ENCODE measurements around the gene NR6A1.

The NR6A1 gene

GRCh38 chr9:124758061-124758460 is 13.1 kb downstream of the NR6A1 start:
- DNase-seq (ENCODE audit: extremely low read depth, low read depth) = no peak
- TF ChIP-seq CTCF (IDR thresholded peaks at IDR 0.05; ENCODE audit: low read depth, low read length) = no peak

GRCh38 chr9:124757616-124758015 is 13.5 kb downstream of the NR6A1 start:
- DNase-seq (ENCODE audit: extremely low read depth, low read depth) = no peak
- TF ChIP-seq CTCF (IDR thresholded peaks at IDR 0.05; ENCODE audit: low read depth, low read length) = no peak

GRCh38 chr9:124756011-124756410 is 15.1 kb downstream of the NR6A1 start:
- TF ChIP-seq CTCF (IDR thresholded peaks at IDR 0.05; ENCODE audit: low read depth, low read length) = no peak
- no peak for DNase-seq (ENCODE audit: extremely low read depth, low read depth)

- TF ChIP-seq CTCF (IDR thresholded peaks at IDR 0.05; ENCODE audit: low read depth, low read length) = no peak
- DNase-seq (ENCODE audit: extremely low read depth, low read depth) = no peak
Observed at GRCh38 chr9:124755061-124755460, 16.1 kb downstream of the NR6A1 start.

GRCh38 chr9:124754289-124754688 is 16.8 kb downstream of the NR6A1 start:
- DNase-seq (ENCODE audit: extremely low read depth, low read depth) = no peak
- TF ChIP-seq CTCF (IDR thresholded peaks at IDR 0.05; ENCODE audit: low read depth, low read length) = peak; percentile 55

GRCh38 chr9:124752967-124753366 is 18.1 kb downstream of the NR6A1 start:
- no peak for TF ChIP-seq CTCF (IDR thresholded peaks at IDR 0.05; ENCODE audit: low read depth, low read length)
- no peak for DNase-seq (ENCODE audit: extremely low read depth, low read depth)

GRCh38 chr9:124749781-124750180 is 21.3 kb downstream of the NR6A1 start:
- TF ChIP-seq CTCF (IDR thresholded peaks at IDR 0.05; ENCODE audit: low read depth, low read length) = no peak
- no peak for DNase-seq (ENCODE audit: extremely low read depth, low read depth)
